ENCODE data around the gene SMYD3.

SMYD3 gene

GRCh38 chr1:246213036-246213435 is 294.0 kb downstream of the SMYD3 start:
- H3K4me3 ChIP-seq (ENCODE audit: control insufficient read depth in 1 of 7, extremely low read depth in 1 of 7, insufficient read depth in 4 of 7, low read depth in 2 of 7, low read length in 6 of 7) = no peak overlapping the region
- ChIA-PET POLR2A (no interaction called here), CTCF (interaction anchor here (1.0 to 1.7 kb wide), 2 partner anchors 12 to 24 kb away, joined by 3 to 4 read pairs; no protein-coding TSS in a partner anchor)
- H3K9me3 ChIP-seq (ENCODE audit: control extremely low read depth in 1 of 5, control insufficient read depth in 4 of 5, insufficient read depth in 2 of 5, low read depth in 1 of 5, low read length in 4 of 5) = no peaks in the 10 kb centered on the region
- no peaks in the 10 kb centered on the region for H3K36me3 ChIP-seq (ENCODE audit: control insufficient read depth in 4 of 4, insufficient read depth in 4 of 4, low read length in 3 of 4)
- WGBS (ENCODE audit: insufficient coverage) = 20% methylated on average over 1 of the region's 3 CpGs
- DNase-seq = no peak
- H3K27me3 ChIP-seq (replicated peaks in 2 of 5; ENCODE audit: control insufficient read depth in 4 of 5, insufficient read depth in 5 of 5, low read length in 4 of 5) = no peaks in the 10 kb centered on the region
- peak overlapping the region in 1 of 2 experiments; percentile 87 for H3K27ac ChIP-seq (ENCODE audit: insufficient read depth in 1 of 2, low read depth in 1 of 2, low read length in 2 of 2, poor library complexity in 1 of 2, severe bottlenecking in 2 of 2)
- peaks cover 13 to 71% (median 37%) of the 10 kb centered on the region in 4 experiments for H3K4me1 ChIP-seq (ENCODE audit: control extremely low read depth in 1 of 4, control insufficient read depth in 4 of 4, insufficient read depth in 4 of 4, low read length in 3 of 4)

- Histone ChIP-seq H3K4me1 (ENCODE audit: control extremely low read depth in 1 of 4, control insufficient read depth in 4 of 4, insufficient read depth in 4 of 4, low read length in 3 of 4) (peaks cover 13 to 65% (median 34%) of the 10 kb centered on the region in 4 experiments), H3K27me3 (replicated peaks in 2 of 5; ENCODE audit: control insufficient read depth in 4 of 5, insufficient read depth in 5 of 5, low read length in 4 of 5) (no peaks in the 10 kb centered on the region), H3K4me3 (ENCODE audit: control insufficient read depth in 1 of 7, extremely low read depth in 1 of 7, insufficient read depth in 4 of 7, low read depth in 2 of 7, low read length in 6 of 7) (no peak overlapping the region), H3K9me3 (ENCODE audit: control extremely low read depth in 1 of 5, control insufficient read depth in 4 of 5, insufficient read depth in 2 of 5, low read depth in 1 of 5, low read length in 4 of 5) (no peaks in the 10 kb centered on the region), H3K27ac (ENCODE audit: insufficient read depth in 1 of 2, low read depth in 1 of 2, low read length in 2 of 2, poor library complexity in 1 of 2, severe bottlenecking in 2 of 2) (no peak overlapping the region), H3K36me3 (ENCODE audit: control insufficient read depth in 4 of 4, insufficient read depth in 4 of 4, low read length in 3 of 4) (no peaks in the 10 kb centered on the region)
- no peak for DNase-seq
- POLR2A ChIA-PET = no interaction called here
- CTCF ChIA-PET = no interaction called here
- WGBS (ENCODE audit: insufficient coverage) = no CpG with 5 or more reads among the region's 2 CpGs
Observed at GRCh38 chr1:246212013-246212412, 295.1 kb downstream of the SMYD3 start.

- ChIA-PET CTCF (no interaction called here), POLR2A (no interaction called here)
- H3K9me3 ChIP-seq (ENCODE audit: control extremely low read depth in 1 of 5, control insufficient read depth in 4 of 5, insufficient read depth in 2 of 5, low read depth in 1 of 5, low read length in 4 of 5) = no peaks in the 10 kb centered on the region
- 97% methylated on average over 9 of the region's 10 CpGs for WGBS (ENCODE audit: insufficient coverage)
- DNase-seq = no peak
- H3K4me1 ChIP-seq (ENCODE audit: control extremely low read depth in 1 of 4, control insufficient read depth in 4 of 4, insufficient read depth in 4 of 4, low read length in 3 of 4) = peaks cover 13 to 64% (median 32%) of the 10 kb centered on the region in 4 experiments
- H3K27me3 ChIP-seq (replicated peaks in 2 of 5; ENCODE audit: control insufficient read depth in 4 of 5, insufficient read depth in 5 of 5, low read length in 4 of 5) = no peaks in the 10 kb centered on the region
- no peaks in the 10 kb centered on the region for H3K36me3 ChIP-seq (ENCODE audit: control insufficient read depth in 4 of 4, insufficient read depth in 4 of 4, low read length in 3 of 4)
- H3K4me3 ChIP-seq (ENCODE audit: control insufficient read depth in 1 of 7, extremely low read depth in 1 of 7, insufficient read depth in 4 of 7, low read depth in 2 of 7, low read length in 6 of 7) = no peak overlapping the region
- no peak overlapping the region for H3K27ac ChIP-seq (ENCODE audit: insufficient read depth in 1 of 2, low read depth in 1 of 2, low read length in 2 of 2, poor library complexity in 1 of 2, severe bottlenecking in 2 of 2)
Observed at GRCh38 chr1:246210756-246211155, 296.3 kb downstream of the SMYD3 start.

- WGBS (ENCODE audit: insufficient coverage) = no CpG with 5 or more reads among the region's 2 CpGs
Observed at GRCh38 chr1:246208105-246208504, 299.0 kb downstream of the SMYD3 start.

GRCh38 chr1:246203180-246203579 is 303.9 kb downstream of the SMYD3 start:
- ChIA-PET CTCF (interaction anchor here (1.2 to 2.2 kb wide), 2 partner anchors 12 kb away, joined by 3 to 7 read pairs; no protein-coding TSS in a partner anchor), POLR2A (no interaction called here)
- Histone ChIP-seq H3K36me3 (ENCODE audit: control insufficient read depth in 4 of 4, insufficient read depth in 4 of 4, low read length in 3 of 4) (no peaks in the 10 kb centered on the region), H3K27ac (ENCODE audit: insufficient read depth in 1 of 2, low read depth in 1 of 2, low read length in 2 of 2, poor library complexity in 1 of 2, severe bottlenecking in 2 of 2) (no peak overlapping the region), H3K4me1 (ENCODE audit: control extremely low read depth in 1 of 4, control insufficient read depth in 4 of 4, insufficient read depth in 4 of 4, low read length in 3 of 4) (peaks cover 0 to 11% (median 5%) of the 10 kb centered on the region in 4 experiments), H3K9me3 (ENCODE audit: control extremely low read depth in 1 of 5, control insufficient read depth in 4 of 5, insufficient read depth in 2 of 5, low read depth in 1 of 5, low read length in 4 of 5) (no peaks in the 10 kb centered on the region), H3K4me3 (ENCODE audit: control insufficient read depth in 1 of 7, extremely low read depth in 1 of 7, insufficient read depth in 4 of 7, low read depth in 2 of 7, low read length in 6 of 7) (no peak overlapping the region), H3K27me3 (replicated peaks in 2 of 5; ENCODE audit: control insufficient read depth in 4 of 5, insufficient read depth in 5 of 5, low read length in 4 of 5) (no peaks in the 10 kb centered on the region)
- no peak for DNase-seq
- WGBS (ENCODE audit: insufficient coverage) = 100% methylated on average over 6 of the region's 6 CpGs

More at GRCh38 chr1:246208105-246208504, 299.0 kb downstream of the SMYD3 start:
- DNase-seq = no peak
- H3K27ac ChIP-seq (ENCODE audit: insufficient read depth in 1 of 2, low read depth in 1 of 2, low read length in 2 of 2, poor library complexity in 1 of 2, severe bottlenecking in 2 of 2) = no peak overlapping the region
- no peak overlapping the region for H3K4me3 ChIP-seq (ENCODE audit: control insufficient read depth in 1 of 7, extremely low read depth in 1 of 7, insufficient read depth in 4 of 7, low read depth in 2 of 7, low read length in 6 of 7)
- H3K27me3 ChIP-seq (replicated peaks in 2 of 5; ENCODE audit: control insufficient read depth in 4 of 5, insufficient read depth in 5 of 5, low read length in 4 of 5) = no peaks in the 10 kb centered on the region
- POLR2A ChIA-PET = no interaction called here
- no peaks in the 10 kb centered on the region for H3K36me3 ChIP-seq (ENCODE audit: control insufficient read depth in 4 of 4, insufficient read depth in 4 of 4, low read length in 3 of 4)
- H3K9me3 ChIP-seq (ENCODE audit: control extremely low read depth in 1 of 5, control insufficient read depth in 4 of 5, insufficient read depth in 2 of 5, low read depth in 1 of 5, low read length in 4 of 5) = no peaks in the 10 kb centered on the region
- H3K4me1 ChIP-seq (ENCODE audit: control extremely low read depth in 1 of 4, control insufficient read depth in 4 of 4, insufficient read depth in 4 of 4, low read length in 3 of 4) = peaks cover 7 to 39% (median 14%) of the 10 kb centered on the region in 4 experiments
- CTCF ChIA-PET = interaction anchor here (1.3 kb wide), 1 partner anchor 16 kb away, joined by 3 read pairs; no protein-coding TSS in a partner anchor

GRCh38 chr1:246200738-246201137 is 306.3 kb downstream of the SMYD3 start:
- CTCF ChIA-PET = interaction anchor here (0.7 kb wide), 1 partner anchor 13 kb away, joined by 4 read pairs; no protein-coding TSS in a partner anchor
- Histone ChIP-seq H3K27ac (ENCODE audit: insufficient read depth in 1 of 2, low read depth in 1 of 2, low read length in 2 of 2, poor library complexity in 1 of 2, severe bottlenecking in 2 of 2) (no peak overlapping the region), H3K4me3 (ENCODE audit: control insufficient read depth in 1 of 7, extremely low read depth in 1 of 7, insufficient read depth in 4 of 7, low read depth in 2 of 7, low read length in 6 of 7) (no peak overlapping the region), H3K36me3 (ENCODE audit: control insufficient read depth in 4 of 4, insufficient read depth in 4 of 4, low read length in 3 of 4) (no peaks in the 10 kb centered on the region), H3K27me3 (replicated peaks in 2 of 5; ENCODE audit: control insufficient read depth in 4 of 5, insufficient read depth in 5 of 5, low read length in 4 of 5) (no peaks in the 10 kb centered on the region), H3K4me1 (ENCODE audit: control extremely low read depth in 1 of 4, control insufficient read depth in 4 of 4, insufficient read depth in 4 of 4, low read length in 3 of 4) (peaks cover 0 to 2% (median under 1%) of the 10 kb centered on the region in 4 experiments), H3K9me3 (ENCODE audit: control extremely low read depth in 1 of 5, control insufficient read depth in 4 of 5, insufficient read depth in 2 of 5, low read depth in 1 of 5, low read length in 4 of 5) (no peaks in the 10 kb centered on the region)
- no peak for DNase-seq
- POLR2A ChIA-PET = no interaction called here
- WGBS (ENCODE audit: insufficient coverage) = 90% methylated on average over 3 of the region's 4 CpGs

- Histone ChIP-seq H3K27ac (ENCODE audit: insufficient read depth in 1 of 2, low read depth in 1 of 2, low read length in 2 of 2, poor library complexity in 1 of 2, severe bottlenecking in 2 of 2) (no peak overlapping the region), H3K9me3 (ENCODE audit: control extremely low read depth in 1 of 5, control insufficient read depth in 4 of 5, insufficient read depth in 2 of 5, low read depth in 1 of 5, low read length in 4 of 5) (no peaks in the 10 kb centered on the region), H3K4me3 (ENCODE audit: control insufficient read depth in 1 of 7, extremely low read depth in 1 of 7, insufficient read depth in 4 of 7, low read depth in 2 of 7, low read length in 6 of 7) (no peak overlapping the region), H3K4me1 (ENCODE audit: control extremely low read depth in 1 of 4, control insufficient read depth in 4 of 4, insufficient read depth in 4 of 4, low read length in 3 of 4) (no peaks in the 10 kb centered on the region), H3K27me3 (replicated peaks in 2 of 5; ENCODE audit: control insufficient read depth in 4 of 5, insufficient read depth in 5 of 5, low read length in 4 of 5) (no peaks in the 10 kb centered on the region), H3K36me3 (ENCODE audit: control insufficient read depth in 4 of 4, insufficient read depth in 4 of 4, low read length in 3 of 4) (no peaks in the 10 kb centered on the region)
- CTCF ChIA-PET = no interaction called here
- POLR2A ChIA-PET = no interaction called here
- WGBS (ENCODE audit: insufficient coverage) = 97% methylated on average over 12 of the region's 15 CpGs
- DNase-seq = no peak
Observed at GRCh38 chr1:246200225-246200624, 306.9 kb downstream of the SMYD3 start.

Data from common myeloid progenitor, CD34-positive (primary cell).